ENCODE measurements around the gene SCUBE3. TPM values are rescaled to one million over a fixed set of nuclear protein-coding genes. Genes with fewer than 3 reads are reported as not detected.

SCUBE3 gene
- total and polyA plus RNA-seq, 2 experiments from 2014 or later, result 8.7 to 10.2 TPM

DNA sequence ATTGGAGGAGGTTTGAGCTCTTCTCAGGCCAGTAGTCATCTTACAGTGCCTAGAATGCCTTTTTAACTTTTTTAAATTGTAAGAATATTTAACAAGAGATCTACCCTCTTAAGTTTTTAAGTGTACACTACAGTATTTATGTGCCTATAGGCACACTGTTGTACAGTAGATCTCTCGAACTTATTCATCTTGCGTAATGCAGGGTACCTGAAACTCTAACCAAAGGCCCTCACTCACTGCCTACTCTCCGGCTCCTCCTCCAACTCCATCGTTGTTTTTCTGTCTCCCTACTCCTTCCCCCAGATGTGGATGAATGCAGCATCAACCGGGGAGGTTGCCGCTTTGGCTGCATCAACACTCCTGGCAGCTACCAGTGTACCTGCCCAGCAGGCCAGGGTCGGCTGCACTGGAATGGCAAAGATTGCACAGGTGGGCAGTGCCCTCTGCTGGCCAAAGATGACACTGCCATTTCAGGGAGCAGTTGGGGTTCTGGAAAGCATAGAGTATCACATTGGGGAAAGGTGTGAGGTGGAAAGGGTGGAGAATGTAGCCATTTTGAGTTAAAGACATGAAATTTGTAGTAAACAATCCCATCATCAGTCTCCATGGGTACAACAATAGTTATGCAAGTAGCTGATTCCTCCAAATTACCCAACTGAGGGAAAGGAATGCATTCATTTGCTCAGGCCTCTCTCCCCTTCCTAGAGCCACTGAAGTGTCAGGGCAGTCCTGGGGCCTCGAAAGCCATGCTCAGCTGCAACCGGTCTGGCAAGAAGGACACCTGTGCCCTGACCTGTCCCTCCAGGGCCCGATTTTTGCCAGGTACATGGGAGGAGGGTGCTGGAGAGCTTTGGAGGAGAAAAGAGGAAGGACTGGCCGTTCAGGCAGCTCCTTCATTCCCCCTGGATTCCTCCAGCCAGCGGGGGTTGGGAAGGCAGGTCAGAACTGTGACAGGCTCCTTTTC is 27.4 kb downstream of the SCUBE3 start:
- Histone ChIP-seq H3K36me3 (replicated peaks; ENCODE audit: insufficient read depth, low read depth) (no peaks in the 10 kb centered on the region), H3K79me2 (no peaks in the 10 kb centered on the region), H3K4me1 (ENCODE audit: insufficient read depth) (peaks cover 30% of the 10 kb centered on the region), H2AFZ (no peak overlapping the region), H3K27me3 (no peaks in the 10 kb centered on the region), H3K27ac (no peak overlapping the region), H3K9me2 (replicated peaks; ENCODE audit: insufficient read depth) (no peaks in the 10 kb centered on the region), H4K20me1 (ENCODE audit: insufficient read depth, poor library complexity, severe bottlenecking) (no peaks in the 10 kb centered on the region), H3K4me3 (no peak overlapping the region), H3K9me3 (ENCODE audit: low read depth) (no peaks in the 10 kb centered on the region), H3K4me2 (no peak overlapping the region)
- no peak for TF ChIP-seq EZH2phosphoT487 (IDR thresholded peaks at IDR 0.05; ENCODE audit: low read depth, severe bottlenecking, unreplicated experiment)
- TF ChIP-seq CTCF (IDR thresholded peaks at IDR 0.05; ENCODE audit: poor library complexity), result peak; percentile 98
- 43% methylated on average over 12 of the region's 12 CpGs for WGBS (ENCODE audit: low lambda C conversion rate, missing lambda C conversion rate)
- peak; percentile 87 for DNase-seq (ENCODE audit: low spot score)

DNA sequence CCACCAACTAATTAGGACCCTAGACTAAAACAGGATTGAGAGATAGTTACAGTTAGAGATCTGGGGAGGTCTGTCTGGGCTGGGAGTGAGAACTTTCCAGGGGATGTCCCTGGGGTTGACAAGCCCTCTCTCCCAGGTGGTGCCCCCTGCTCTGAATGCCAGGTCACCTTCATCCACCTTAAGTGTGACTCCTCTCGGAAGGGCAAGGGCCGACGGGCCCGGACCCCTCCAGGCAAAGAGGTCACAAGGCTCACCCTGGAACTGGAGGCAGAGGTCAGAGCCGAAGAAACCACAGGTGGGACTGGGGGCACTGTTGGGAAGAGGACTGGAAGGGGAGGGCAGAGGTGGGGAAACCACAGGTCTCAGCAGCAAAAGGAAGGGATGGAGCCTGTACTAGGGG is 28.7 kb downstream of the SCUBE3 start:
- Histone ChIP-seq H4K20me1 (ENCODE audit: insufficient read depth, poor library complexity, severe bottlenecking) (no peaks in the 10 kb centered on the region), H3K4me3 (no peak overlapping the region), H3K27ac (no peak overlapping the region), H2AFZ (no peak overlapping the region), H3K27me3 (no peaks in the 10 kb centered on the region), H3K36me3 (replicated peaks; ENCODE audit: insufficient read depth, low read depth) (no peaks in the 10 kb centered on the region), H3K4me1 (ENCODE audit: insufficient read depth) (peaks cover 21% of the 10 kb centered on the region), H3K79me2 (no peaks in the 10 kb centered on the region), H3K9me3 (ENCODE audit: low read depth) (no peaks in the 10 kb centered on the region), H3K9me2 (replicated peaks; ENCODE audit: insufficient read depth) (no peaks in the 10 kb centered on the region), H3K4me2 (no peak overlapping the region)
- WGBS (ENCODE audit: low lambda C conversion rate, missing lambda C conversion rate), result 86% methylated on average over 5 of the region's 5 CpGs
- DNase-seq (ENCODE audit: low spot score), result no peak
- TF ChIP-seq CTCF (IDR thresholded peaks at IDR 0.05; ENCODE audit: poor library complexity), result no peak

- TF ChIP-seq CTCF (IDR thresholded peaks at IDR 0.05; ENCODE audit: poor library complexity), result no peak
- no peak for TF ChIP-seq EZH2phosphoT487 (IDR thresholded peaks at IDR 0.05; ENCODE audit: low read depth, severe bottlenecking, unreplicated experiment)
- no peak for TF ChIP-seq EZH2 (IDR thresholded peaks at IDR 0.05; ENCODE audit: borderline replicate concordance)
- no peaks in the 10 kb centered on the region for H3K9me3 ChIP-seq (ENCODE audit: low read depth)
- no peaks in the 10 kb centered on the region for H3K79me2 ChIP-seq
- H3K4me2 ChIP-seq, result no peak overlapping the region
- peaks cover 17% of the 10 kb centered on the region for H3K4me1 ChIP-seq (ENCODE audit: insufficient read depth)
- H3K27ac ChIP-seq, result no peak overlapping the region
- no peaks in the 10 kb centered on the region for H3K9me2 ChIP-seq (replicated peaks; ENCODE audit: insufficient read depth)
- no peaks in the 10 kb centered on the region for H4K20me1 ChIP-seq (ENCODE audit: insufficient read depth, poor library complexity, severe bottlenecking)
- no peak for DNase-seq (ENCODE audit: low spot score)
- WGBS (ENCODE audit: low lambda C conversion rate, missing lambda C conversion rate), result 95% methylated on average over 13 of the region's 13 CpGs
- no peaks in the 10 kb centered on the region for H3K27me3 ChIP-seq
- H3K4me3 ChIP-seq, result no peak overlapping the region
- no peak overlapping the region for H2AFZ ChIP-seq
- H3K36me3 ChIP-seq (replicated peaks; ENCODE audit: insufficient read depth, low read depth), result no peaks in the 10 kb centered on the region
These were observed 29.1 kb downstream of the SCUBE3 start for GRCh38 chr6:35242906-35243305.

Data from hepatocyte (in vitro differentiated cells).